OCI-LY7 (cell line): ENCODE data around the gene POLD3. TPM values are rescaled to one million over a fixed set of nuclear protein-coding genes. Genes with fewer than 3 reads are reported as not detected.

Experiments
- BruUV-seq: library from RNA; stranded (reverse); fragments of 400-500 nt; replicated peaks from 2 replicates; lab custom pipeline; 2021; lab: Mats Ljungman, UMichigan
- CTCF ChIA-PET: fragments of 300-600 bp; sonication (Branson Sonifier 250); formaldehyde crosslinking; loops from one replicate; lab custom pipeline; 2022; ENCODE audit warnings: antibody characterized with exemption; ENCODE audit not compliant: unreplicated experiment; lab: Charles Lee
- POLR2A ChIA-PET: fragments of 300-600 bp; sonication (Branson Sonifier 250); formaldehyde crosslinking; loops from one replicate; lab custom pipeline; 2022; ENCODE audit warnings: antibody characterized with exemption; lab: Charles Lee
- DNase-seq: peaks from one replicate; pipeline ENCODE4 v3.0.0-alpha.2; 2015; ENCODE audit warnings: low spot score
- H2AFZ ChIP-seq: fragments of 200-600 bp; sonication (generic), shearing (Covaris generic); 2 replicates; pipeline ENCODE4 v1.6.1; 2014; ENCODE audit warnings: mild to moderate bottlenecking, antibody characterized with exemption, low read length, moderate library complexity
- H3K27ac ChIP-seq: fragments of 200-600 bp; sonication (generic); 2 replicates; pipeline ENCODE4 v1.5.1; 2014; ENCODE audit warnings: mixed run types, low read depth, mild to moderate bottlenecking, moderate library complexity, low read length, inconsistent platforms; ENCODE audit not compliant: poor library complexity, severe bottlenecking
- H3K36me3 ChIP-seq: fragments of 200-600 bp; sonication (generic); 2 replicates; pipeline ENCODE4 v1.6.1; 2014; ENCODE audit warnings: mild to moderate bottlenecking, antibody characterized with exemption, low read length, moderate library complexity, mixed read lengths; ENCODE audit not compliant: insufficient read depth
- H3K4me1 ChIP-seq: fragments of 200-600 bp; sonication (generic); 2 replicates; pipeline ENCODE4 v1.5.1; 2014; ENCODE audit warnings: mild to moderate bottlenecking, low read length; ENCODE audit not compliant: insufficient read depth, poor library complexity, severe bottlenecking
- H3K4me2 ChIP-seq: fragments of 200-600 bp; sonication (generic); 2 replicates; pipeline ENCODE4 v1.6.1; 2014; ENCODE audit warnings: mild to moderate bottlenecking, low read length
- H3K4me3 ChIP-seq: fragments of 200-600 bp; sonication (generic); 2 replicates; pipeline ENCODE4 v1.5.1; 2014; ENCODE audit warnings: mild to moderate bottlenecking, low read depth, low read length; ENCODE audit not compliant: poor library complexity, severe bottlenecking
- H3K79me2 ChIP-seq: fragments of 200-600 bp; sonication (generic); 2 replicates; pipeline ENCODE4 v1.6.1; 2016; ENCODE audit warnings: low read depth, mild to moderate bottlenecking, low read length, moderate library complexity, mixed read lengths; ENCODE audit not compliant: insufficient read depth
- H3K9me2 ChIP-seq: fragments of 200-600 bp; sonication (generic); 2 replicates; pipeline ENCODE4 v1.6.1; 2016; ENCODE audit warnings: mild to moderate bottlenecking, low read length, mixed read lengths; ENCODE audit not compliant: insufficient read depth
- H3K9me3 ChIP-seq: fragments of 200-600 bp; sonication (generic); 2 replicates; pipeline ENCODE4 v1.6.1; 2014; ENCODE audit warnings: mild to moderate bottlenecking, mixed run types, low read length, mixed read lengths
- H4K20me1 ChIP-seq: fragments of 200-600 bp; sonication (generic); 2 replicates; pipeline ENCODE4 v1.6.1; 2014; ENCODE audit warnings: mild to moderate bottlenecking, antibody characterized with exemption, low read length, moderate library complexity, mixed read lengths; ENCODE audit not compliant: insufficient read depth
- EZH2phosphoT487 ChIP-seq: fragments of 200-600 bp; sonication (generic); IDR thresholded peaks from 2 replicates; pipeline ENCODE4 v1.6.1; 2018; ENCODE audit warnings: low read depth, borderline replicate concordance, mild to moderate bottlenecking, mixed run types, antibody characterized with exemption, low read length, moderate library complexity, mixed read lengths
- intact Hi-C: fragments of 100-400 bp; cut with micrococcal nuclease; formaldehyde crosslinking; loops from one replicate; pipeline ENCODE4 v1.10.0; 2022; ENCODE audit not compliant: unreplicated experiment
- total RNA-seq, 2 experiments: library from RNA; depleted of rRNA in 1 of 2; stranded (reverse); fragments of >200 nt in 1 of 2; shearing (Covaris generic) in 1 of 2; gene quantifications; 2 replicates each; pipeline ENCODE4 v1.2.3, GENCODE V29; 2014 to 2022
- TF ChIP-seq, protein P1 (sequence below): fragments of 200-600 bp; sonication (generic); conservative IDR thresholded peaks from 2 replicates; pipeline ENCODE4 v1.5.1; 2014; ENCODE audit warnings: mild to moderate bottlenecking, antibody characterized with exemption, low read length, moderate library complexity, mixed read lengths

POLD3 gene
- total RNA-seq, 2 experiments from 2014 or later, result 38.8 to 39.3 TPM

DNA sequence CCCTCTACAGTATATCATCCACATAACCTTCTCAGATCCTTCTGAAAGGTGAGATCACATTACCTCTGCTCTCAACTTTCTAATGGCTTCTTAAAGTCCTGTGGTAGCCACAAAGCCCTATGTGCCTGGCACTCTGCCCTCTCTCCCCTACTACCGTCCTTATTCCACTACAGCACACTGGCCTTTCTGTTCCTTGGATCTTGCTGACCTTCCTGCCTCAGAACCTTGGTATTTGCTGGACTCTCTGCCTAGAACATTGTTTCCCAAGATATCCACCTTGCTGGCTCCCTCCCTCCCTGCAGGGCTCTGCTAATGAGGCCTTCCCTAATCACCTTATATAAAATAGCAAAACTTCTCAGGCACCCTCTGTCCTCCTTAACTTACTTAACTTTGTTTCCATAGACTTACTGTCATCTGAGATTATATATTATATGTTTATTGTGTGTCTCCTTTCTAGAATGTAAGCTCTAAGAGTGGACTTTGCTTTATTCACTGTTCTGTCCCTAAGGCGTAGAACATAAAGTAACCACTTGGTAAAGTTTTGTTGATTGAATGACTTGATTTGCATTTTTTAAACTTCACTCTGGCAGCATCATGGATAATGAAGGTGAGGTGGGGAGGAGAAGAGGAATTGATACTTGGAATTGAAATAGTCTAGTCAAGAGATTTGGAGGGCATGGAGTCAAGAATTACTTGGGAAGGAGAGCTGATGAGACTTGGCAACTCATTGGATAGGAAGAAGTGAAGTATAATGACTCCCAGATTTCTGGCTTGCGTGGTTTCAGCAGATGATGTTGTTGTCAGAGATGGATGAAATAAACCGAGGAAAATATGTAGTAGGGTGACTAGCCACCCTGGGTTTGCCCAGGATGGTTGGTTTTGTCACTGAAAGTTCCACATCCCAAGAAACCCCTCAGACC is 10.5 kb downstream of the POLD3 start:
- BruUV-seq, result no TSS peak
- POLR2A ChIA-PET, result interaction anchor here (1.5 to 2.0 kb wide), 2 partner anchors 9 to 10 kb away, joined by 7 to 8 read pairs; partner anchors contain the start of gene POLD3

DNA sequence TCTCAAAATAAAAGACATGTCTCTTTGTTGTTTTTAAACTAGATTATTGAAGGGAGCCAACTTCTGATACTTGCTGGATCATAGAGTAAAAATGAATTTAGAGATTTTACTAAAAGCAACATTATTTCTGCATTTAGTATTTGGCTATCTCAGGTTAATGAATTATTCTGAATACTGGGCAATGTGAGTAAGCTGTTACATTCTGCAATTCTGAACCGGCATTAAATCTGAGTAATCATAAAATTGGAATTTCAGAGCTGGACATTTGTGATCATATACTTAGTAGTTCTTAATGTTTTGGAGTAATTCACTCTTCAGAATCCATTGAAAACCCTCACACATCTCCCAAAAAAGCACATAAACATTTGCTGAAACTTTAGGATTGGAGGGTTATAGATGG is 11.5 kb downstream of the POLD3 start:
- H3K27ac ChIP-seq, result no peak overlapping the region
- TF ChIP-seq, protein P1, sequence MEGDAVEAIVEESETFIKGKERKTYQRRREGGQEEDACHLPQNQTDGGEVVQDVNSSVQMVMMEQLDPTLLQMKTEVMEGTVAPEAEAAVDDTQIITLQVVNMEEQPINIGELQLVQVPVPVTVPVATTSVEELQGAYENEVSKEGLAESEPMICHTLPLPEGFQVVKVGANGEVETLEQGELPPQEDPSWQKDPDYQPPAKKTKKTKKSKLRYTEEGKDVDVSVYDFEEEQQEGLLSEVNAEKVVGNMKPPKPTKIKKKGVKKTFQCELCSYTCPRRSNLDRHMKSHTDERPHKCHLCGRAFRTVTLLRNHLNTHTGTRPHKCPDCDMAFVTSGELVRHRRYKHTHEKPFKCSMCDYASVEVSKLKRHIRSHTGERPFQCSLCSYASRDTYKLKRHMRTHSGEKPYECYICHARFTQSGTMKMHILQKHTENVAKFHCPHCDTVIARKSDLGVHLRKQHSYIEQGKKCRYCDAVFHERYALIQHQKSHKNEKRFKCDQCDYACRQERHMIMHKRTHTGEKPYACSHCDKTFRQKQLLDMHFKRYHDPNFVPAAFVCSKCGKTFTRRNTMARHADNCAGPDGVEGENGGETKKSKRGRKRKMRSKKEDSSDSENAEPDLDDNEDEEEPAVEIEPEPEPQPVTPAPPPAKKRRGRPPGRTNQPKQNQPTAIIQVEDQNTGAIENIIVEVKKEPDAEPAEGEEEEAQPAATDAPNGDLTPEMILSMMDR, result no peak
- intact Hi-C loops, result no loop called here
- no peaks in the 10 kb centered on the region for H3K9me2 ChIP-seq
- H3K79me2 ChIP-seq, result peaks cover 5% of the 10 kb centered on the region; the same call in 1 of the 2 replicates
- no peak overlapping the region for H3K4me2 ChIP-seq
- H3K36me3 ChIP-seq, result peaks cover 71% of the 10 kb centered on the region
- CTCF ChIA-PET, result no interaction called here
- POLR2A ChIA-PET, result interaction anchor here (0.5 to 2.0 kb wide), 2 partner anchors 10 to 918 kb away, joined by 3 to 8 read pairs; no protein-coding TSS in a partner anchor
- no peaks in the 10 kb centered on the region for H3K9me3 ChIP-seq
- no peaks in the 10 kb centered on the region for H3K4me1 ChIP-seq
- no peak for DNase-seq
- H2AFZ ChIP-seq, result no peak overlapping the region
- no peak overlapping the region for H3K4me3 ChIP-seq
- no peaks in the 10 kb centered on the region for H4K20me1 ChIP-seq
- no TSS peak for BruUV-seq

More for the DNA sequence above, 10.5 kb downstream of the POLD3 start:
- H2AFZ ChIP-seq, result no peak overlapping the region
- H3K9me2 ChIP-seq, result no peaks in the 10 kb centered on the region
- no peaks in the 10 kb centered on the region for H3K9me3 ChIP-seq
- intact Hi-C loops, result no loop called here
- DNase-seq, result no peak
- CTCF ChIA-PET, result no interaction called here
- TF ChIP-seq, protein P1, result no peak
- H3K27ac ChIP-seq, result no peak overlapping the region
- H3K36me3 ChIP-seq, result peaks cover 71% of the 10 kb centered on the region
- H3K4me3 ChIP-seq, result no peak overlapping the region
- H4K20me1 ChIP-seq, result no peaks in the 10 kb centered on the region
- no peaks in the 10 kb centered on the region for H3K4me1 ChIP-seq
- no peaks in the 10 kb centered on the region for H3K79me2 ChIP-seq
- no peak overlapping the region for H3K4me2 ChIP-seq

DNA sequence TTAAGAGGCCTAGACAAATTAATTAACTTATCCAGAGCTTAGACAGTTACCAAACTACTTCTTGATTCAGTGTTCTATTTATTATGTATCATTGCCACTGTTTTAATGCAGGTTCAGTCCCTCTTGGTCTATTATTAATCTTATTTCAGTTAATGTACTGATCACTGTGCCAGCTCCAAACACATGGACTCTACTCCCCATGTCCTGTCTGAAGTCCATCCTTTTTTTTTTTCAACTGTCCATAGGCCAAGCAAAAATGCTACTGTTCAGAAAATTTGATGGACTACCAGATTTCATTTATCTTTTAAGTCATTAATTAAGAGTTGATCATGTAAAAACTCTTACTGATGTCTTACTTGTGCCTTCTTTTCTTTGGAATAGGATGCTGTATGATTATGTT is 11.9 kb downstream of the POLD3 start:
- ChIA-PET POLR2A (interaction anchor here (2.0 kb wide), 1 partner anchor 11 kb away, joined by 8 read pairs; no protein-coding TSS in a partner anchor), CTCF (no interaction called here)
- H3K4me2 ChIP-seq, result no peak overlapping the region
- H2AFZ ChIP-seq, result no peak overlapping the region
- H4K20me1 ChIP-seq, result no peaks in the 10 kb centered on the region
- no peaks in the 10 kb centered on the region for H3K9me3 ChIP-seq
- BruUV-seq, result no TSS peak
- TF ChIP-seq, protein P1, result no peak
- TF ChIP-seq EZH2phosphoT487, result no peak
- intact Hi-C loops, result no loop called here
- H3K79me2 ChIP-seq, result peaks cover 5% of the 10 kb centered on the region; the same call in 1 of the 2 replicates
- no peak overlapping the region for H3K4me3 ChIP-seq
- H3K36me3 ChIP-seq, result peaks cover 69% of the 10 kb centered on the region
- H3K4me1 ChIP-seq, result no peaks in the 10 kb centered on the region
- H3K9me2 ChIP-seq, result no peaks in the 10 kb centered on the region
- DNase-seq, result no peak
- no peak overlapping the region for H3K27ac ChIP-seq
